Endothelial cell of hepatic sinusoid (primary cell): ENCODE measurements around the gene NAMPT.
"Not testable (repeated sequence)": the region's sequence is repeated elsewhere in the genome, so short reads cannot be mapped to it uniquely, and the experiment has no call there.

Source experiments
- in situ Hi-C: cut with HindIII; loops from 2 replicates; pipeline ENCODE4 v1.10.0; 2017; ENCODE audit warnings: low sequenced_read_pairs

NAMPT gene

DNA sequence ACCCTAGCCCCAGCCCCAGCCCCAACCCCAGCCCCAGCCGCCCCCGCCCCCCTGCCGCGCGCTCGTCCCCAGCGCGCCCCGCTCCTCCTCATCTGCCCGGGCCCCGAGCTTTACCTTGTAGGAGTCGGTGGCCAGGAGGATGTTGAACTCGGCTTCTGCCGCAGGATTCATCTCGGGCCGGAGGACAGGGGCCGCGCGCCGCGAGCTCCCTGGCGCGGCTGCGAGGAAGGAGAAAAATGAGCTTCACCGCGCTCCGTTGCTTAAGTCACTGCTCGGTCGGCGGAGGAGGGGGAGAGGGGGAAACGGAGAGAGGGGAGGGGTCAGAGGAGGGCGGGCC, at the start of gene NAMPT:
NAMPT (minus strand) TSS at position 270 of the 337 bp plus-strand sequence; CDS start at position 171, 99 bp downstream.
- in situ Hi-C loops = no loop called here

DNA sequence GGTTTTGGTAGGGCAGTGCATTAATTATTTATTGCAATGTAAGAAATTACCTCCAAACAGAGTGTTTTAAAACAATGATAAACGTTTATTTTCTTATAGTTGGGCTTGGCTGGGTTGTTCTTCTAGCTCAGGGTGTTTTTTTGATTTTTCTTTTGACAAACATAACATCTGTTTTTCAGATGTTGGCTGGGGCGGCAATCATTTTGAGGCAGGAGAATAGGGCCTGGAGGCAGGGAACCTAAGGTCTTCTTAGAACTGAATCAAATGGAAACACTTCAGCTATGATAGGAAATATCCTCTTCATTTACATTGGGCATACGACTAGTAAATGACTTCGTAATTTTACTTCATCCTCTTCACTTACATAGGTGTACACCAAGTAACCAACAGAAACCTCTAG, 47.4 kb upstream of the NAMPT start:
- in situ Hi-C loops = no loop called here

DNA sequence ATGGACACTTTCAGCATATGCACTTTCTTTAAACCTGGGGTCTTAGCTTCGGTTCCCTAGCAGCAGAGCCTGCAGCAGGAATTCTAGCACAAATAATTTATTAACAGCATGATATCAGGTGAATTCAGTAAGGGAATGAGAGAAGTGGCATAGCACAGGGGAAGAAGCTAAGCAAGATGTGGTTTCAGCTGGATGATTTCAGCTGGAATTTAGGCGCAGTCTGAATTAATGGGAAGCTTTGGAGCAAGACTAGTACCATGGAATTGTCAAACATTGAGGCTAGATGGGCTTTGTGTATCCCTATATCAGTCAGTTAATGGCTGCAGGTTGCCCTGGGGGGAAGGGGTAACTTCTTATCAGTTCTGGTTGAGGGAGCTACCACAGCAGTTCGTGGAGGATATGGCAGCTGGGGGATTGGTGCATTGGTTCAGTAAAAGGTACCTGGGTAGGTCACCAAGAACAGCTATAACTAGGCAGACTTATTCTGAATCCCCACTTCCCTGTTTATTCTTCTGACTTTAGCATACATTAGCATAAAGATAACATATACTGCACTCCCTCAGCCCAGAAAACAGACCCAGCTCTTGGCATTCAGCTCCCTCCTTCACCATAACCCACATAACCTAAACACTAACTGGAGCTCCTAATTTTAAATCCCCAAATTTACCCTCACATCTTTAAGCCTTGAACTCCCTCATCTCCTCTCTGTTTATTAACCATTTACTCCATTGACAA, 46.8 kb upstream of the NAMPT start:
- in situ Hi-C loops = no loop called here

DNA sequence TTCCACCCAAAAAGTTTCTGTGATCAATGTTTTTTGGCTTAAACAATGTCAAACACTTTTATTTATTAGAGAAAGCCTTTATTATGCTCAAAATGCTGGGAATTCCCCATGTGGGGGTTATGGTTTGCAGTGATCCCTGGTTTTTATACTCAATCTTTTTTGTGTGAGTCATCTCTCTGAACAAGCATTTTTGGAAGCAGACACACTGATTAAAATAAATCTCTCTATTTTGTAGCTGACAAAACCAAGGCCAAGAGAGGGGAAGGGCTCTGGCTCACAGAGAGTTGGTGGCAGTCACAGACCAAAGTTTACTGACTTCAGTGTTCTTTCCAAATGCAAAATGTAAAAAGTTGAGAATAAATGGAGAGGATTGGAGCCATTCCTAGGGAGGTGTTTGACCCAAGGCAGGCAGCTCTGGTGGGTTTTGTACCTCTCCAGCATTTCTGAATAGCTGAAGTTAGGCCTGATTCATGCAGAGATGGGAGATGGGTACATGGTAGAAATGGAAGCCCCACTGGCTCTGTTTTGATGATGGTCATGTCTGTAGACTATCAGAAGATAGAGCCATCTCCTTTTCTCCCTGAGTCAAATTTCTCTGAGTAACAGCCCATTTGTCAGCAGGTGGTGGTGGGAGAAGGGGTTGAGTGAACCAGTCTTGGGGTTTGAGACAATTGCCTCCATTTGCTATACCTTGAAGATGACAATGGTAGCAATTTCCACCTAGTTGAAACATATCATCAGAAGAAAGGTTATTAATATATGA, 45.4 kb upstream of the NAMPT start:
- in situ Hi-C loops = no loop called here

DNA sequence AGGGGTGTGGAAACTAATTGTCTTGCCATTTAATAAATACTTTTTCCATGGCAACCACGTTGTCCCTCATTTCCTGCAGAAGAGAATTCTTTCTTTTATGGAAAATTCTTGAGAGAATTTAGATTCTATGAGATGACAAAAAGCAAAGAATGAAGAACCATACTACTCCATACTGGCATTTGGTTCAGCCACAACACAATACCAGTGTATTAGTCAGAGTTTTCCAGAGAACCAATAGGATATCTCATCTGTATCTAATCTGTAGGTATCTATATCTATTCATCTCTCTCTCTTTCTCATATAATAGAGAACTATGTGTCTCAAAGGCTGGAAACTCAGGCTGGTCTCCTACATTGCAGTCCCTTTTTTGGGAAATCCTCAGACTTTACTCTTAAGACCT, 44.6 kb upstream of the NAMPT start:
- in situ Hi-C loops = no loop called here

DNA sequence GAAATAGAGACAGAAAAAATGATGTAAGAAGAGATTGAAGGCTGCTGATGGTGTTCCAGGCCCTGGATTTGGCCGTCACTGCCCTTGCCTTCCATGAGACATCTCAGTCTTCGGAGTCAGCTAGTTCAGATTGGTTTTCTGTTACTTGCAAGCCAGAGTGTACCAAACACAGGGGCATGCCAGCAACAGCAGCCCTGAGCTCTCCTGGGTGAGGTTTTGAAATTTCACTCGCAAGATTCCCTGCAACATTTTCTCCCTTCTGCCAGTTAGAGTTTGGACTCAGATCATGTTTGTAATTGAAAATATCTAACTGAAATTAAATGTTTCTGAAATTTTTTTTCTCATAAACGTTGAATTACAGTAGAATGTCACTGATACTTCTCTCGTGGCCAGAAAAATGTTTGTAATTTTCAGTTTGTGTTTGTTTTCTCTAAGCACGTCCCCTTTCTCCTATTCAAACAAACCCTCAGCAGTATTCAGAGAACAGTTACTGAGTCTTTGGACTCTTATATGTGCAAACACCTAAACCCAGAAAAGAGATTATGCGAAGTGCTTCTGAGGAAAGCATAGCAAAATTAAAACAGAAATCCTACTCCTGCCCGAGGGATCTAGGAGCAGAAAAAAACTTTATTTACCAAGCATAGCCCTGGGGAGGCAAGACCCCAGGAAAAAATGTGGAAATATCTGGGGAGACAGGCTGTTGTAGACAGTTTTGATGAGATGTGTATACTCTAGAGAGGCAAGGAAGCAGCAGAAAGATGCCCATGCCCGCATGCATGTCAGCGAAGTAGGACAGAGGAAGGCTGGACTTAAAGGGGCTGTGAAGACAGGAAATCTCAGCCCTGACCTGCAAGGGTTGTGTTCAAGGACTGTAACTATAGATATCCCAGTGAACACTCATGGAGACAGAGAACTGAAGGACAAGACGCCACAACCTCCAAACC, 43.0 kb upstream of the NAMPT start:
- in situ Hi-C loops = no loop called here

DNA sequence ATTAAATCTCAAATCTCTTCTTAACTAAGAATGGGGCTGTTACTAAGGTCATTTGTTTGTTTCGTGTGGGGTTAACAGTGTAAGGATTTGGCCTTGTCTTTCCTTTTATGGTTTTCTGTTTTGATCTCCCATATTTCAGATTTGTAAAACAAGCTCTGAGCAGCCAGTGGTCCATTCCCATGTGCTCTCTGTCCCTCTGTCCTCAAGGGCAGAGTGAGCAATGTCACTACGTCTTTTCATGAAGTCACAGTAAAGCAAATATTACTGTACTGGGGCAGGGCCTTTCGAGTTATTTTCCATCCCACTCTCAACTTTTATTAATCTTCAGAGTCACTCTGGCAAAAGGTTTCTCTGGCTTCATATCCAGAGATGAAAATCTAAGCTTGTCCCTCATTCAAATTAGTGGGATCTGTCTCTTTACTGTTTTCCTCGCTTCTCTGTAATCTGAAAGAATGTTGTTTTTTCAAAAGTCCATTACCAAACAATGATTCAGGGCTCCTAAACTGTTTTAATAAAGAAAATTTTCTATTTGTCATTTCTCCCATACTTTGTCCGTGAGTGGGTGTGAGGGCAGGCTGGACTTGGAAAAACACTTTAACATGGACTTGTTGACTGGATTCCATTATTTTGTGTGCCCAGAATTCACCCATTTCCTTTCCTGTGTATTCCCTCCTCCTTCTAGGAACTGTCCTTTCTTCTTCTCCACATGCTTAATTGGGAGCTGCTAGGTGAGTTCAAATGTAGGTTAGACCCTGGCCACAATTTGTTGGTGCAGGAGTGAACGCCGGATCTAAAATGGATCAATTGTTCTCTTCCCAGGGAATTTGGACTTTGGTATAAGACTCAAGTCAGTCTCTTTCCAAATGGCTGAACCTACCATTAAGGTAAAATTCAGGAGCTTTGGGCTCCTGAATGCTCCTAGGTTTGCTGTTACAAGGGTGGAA, 42.1 kb upstream of the NAMPT start:
- in situ Hi-C loops = no loop called here

DNA sequence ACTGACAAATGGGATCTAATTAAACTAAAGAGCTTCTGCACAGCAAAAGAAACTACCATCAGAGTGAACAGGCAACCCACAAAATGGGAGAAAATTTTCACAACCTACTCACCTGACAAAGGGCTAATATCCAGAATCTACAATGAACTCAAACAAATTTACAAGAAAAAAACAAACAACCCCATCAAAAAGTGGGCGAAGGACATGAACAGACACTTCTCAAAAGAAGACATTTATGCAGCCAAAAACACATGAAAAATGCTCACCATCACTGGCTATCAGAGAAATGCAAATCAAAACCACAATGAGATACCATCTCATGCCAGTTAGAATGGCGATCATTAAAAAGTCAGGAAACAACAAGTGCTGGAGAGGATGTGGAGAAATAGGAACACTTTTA, 39.7 kb upstream of the NAMPT start:
- in situ Hi-C loops = not testable (repeated sequence)

DNA sequence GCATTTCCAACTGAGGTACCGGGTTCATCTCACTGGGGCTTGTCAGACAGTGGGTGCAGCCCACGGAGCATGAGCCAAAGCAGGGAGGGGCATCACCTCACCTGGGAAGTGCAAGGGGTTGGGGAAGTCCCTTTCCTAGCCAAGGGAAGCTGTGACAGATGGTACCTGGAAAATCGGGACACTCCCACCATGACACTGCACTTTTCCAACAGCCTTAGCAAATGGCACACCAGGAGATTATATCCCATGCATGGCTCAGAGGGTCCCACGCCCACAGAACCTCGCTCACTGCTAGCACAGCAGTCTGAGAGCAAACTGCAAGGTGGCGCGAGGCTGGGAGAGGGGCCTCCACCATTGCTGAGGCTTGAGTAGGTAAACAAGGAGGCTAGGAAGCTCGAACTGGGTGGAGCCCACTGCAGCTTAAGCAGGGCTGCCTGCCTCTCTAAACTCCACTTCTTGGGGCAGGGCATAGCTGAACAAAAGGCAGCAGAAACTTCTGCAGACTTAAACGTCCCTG, 35.5 kb upstream of the NAMPT start:
- in situ Hi-C loops = not testable (repeated sequence)

DNA sequence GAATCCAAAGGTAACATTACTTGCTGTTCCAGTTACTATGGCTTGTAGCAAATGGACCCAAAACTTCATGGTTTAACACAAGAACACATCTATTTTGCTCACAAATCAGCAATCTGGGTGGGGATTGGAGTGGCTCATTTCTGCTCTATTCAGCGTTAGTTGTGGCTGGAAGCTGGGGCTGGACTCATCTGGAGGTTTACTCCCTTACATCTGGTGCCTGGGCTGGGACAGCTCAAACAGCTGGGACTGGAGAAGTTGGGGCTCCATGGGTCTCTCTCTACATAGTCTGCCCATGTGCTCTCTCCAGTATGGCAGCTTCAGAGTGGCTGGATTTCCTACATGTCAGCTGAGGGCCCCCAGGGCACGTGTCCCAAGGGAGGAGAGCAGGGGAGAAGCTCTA, 33.7 kb upstream of the NAMPT start:
- in situ Hi-C loops = no loop called here

DNA sequence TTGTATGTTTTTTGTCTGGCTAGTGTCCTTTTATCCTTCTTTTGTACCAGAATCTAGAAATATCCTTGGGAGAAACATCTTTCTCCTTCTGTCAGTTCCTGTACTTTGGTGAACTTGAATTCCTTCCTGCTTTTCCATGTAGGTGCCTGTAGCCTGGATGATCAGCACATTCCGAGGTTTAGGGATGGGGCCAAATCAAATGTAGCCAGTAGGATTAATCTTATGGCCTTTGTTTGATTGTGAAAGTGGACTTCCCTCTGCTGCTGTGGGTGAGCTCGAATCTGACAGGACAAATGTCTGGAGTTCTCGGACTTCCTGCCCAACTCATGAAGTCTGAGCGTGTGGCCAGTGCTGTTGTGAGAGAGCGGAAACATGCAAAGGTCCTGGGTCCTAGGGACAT, 33.2 kb upstream of the NAMPT start:
- in situ Hi-C loops = no loop called here

DNA sequence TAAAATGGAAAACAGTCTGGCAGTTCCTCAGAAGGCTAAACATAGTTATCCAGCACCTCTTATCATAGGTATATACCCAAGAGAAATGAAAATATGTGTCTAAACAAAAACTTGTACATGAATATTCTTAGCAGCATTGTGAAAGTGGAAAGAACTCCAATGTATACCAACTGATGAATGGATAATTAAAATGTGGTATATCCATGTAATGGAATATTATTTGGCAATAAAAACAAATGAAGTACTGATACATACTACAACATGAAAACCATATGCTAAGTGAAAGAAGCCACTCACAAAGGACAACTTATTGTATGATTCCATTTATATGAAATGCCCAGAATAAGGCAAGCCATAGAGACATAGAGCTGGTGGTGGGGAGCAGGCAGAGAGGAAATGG, 32.2 kb upstream of the NAMPT start:
- in situ Hi-C loops = no loop called here

DNA sequence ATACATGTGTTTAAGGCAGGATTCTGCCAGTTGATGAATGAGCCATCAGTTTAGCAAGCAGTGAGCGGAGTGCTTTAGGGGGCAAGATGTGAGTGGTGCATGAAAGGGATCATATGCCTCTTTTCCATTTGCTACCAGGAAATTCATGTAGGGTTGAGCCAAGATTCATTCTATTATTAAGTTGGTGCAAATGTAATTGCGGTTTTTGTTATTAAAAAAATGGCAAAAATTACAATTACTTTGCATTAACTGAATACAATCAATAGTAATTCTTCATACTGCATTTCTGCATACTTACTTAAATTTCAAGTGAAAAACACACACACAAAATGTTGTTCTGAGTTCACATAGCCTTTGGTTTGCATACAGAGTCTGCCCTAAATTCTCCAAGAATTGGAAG, 30.1 kb upstream of the NAMPT start:
- in situ Hi-C loops = no loop called here

DNA sequence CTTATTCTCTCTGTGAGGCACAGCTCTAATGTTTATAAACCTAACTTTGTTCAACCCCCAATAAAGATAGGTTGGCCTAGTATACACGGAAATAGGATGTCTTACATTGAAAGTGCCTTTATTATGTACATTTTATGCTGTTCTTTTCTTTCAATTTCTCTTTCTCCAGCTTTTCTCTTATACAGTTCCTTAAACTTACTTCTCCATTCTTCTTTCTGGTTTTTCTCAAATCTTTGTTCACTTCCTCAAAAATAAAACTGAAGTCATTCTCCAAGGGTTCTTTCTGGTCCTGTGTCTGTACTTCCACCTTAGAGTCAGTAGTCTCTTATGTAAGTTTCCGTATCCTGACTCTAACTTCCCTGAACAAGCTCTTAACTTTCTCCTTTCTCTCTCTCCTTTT, 29.2 kb upstream of the NAMPT start:
- in situ Hi-C loops = no loop called here

DNA sequence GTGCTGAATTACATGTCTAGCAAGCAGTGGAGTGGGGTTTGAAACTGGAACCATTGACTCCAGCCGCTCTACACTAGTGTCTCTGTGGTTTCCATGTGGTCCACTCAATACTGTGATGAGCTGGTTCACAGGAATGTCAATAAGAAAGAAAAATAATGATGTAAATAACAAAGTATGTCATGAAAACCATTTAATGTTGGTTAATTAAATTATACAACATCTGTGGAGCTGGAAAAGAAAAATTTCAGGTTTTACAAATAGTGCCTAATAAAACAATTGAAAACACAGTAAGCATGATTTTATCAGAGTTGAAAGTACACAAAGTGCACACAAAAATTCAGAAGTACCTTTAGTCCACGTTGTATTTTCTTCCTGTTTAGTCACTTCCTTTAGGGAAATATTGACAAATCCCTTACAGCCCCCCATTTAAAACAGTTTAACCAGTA, 28.7 kb upstream of the NAMPT start:
- in situ Hi-C loops = no loop called here

DNA sequence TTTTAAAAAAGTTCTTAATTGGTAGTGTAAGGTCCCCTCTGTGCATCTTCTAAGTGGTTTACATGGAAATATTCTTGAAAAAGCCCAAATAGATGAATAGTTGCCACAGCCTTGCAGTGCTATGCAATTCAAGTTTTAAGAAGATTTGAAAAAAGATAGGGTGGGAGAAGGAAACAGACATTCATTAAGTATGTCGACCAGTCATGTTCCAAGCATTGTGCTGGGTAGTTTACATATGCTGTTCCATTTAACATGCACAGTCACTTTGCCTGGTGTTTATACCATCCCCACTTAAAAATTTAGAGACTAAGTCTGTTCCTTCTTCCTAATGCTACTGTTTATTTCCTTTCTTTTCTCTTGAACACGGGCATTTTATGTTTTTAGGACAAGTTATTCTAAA, 28.1 kb upstream of the NAMPT start:
- in situ Hi-C loops = no loop called here

DNA sequence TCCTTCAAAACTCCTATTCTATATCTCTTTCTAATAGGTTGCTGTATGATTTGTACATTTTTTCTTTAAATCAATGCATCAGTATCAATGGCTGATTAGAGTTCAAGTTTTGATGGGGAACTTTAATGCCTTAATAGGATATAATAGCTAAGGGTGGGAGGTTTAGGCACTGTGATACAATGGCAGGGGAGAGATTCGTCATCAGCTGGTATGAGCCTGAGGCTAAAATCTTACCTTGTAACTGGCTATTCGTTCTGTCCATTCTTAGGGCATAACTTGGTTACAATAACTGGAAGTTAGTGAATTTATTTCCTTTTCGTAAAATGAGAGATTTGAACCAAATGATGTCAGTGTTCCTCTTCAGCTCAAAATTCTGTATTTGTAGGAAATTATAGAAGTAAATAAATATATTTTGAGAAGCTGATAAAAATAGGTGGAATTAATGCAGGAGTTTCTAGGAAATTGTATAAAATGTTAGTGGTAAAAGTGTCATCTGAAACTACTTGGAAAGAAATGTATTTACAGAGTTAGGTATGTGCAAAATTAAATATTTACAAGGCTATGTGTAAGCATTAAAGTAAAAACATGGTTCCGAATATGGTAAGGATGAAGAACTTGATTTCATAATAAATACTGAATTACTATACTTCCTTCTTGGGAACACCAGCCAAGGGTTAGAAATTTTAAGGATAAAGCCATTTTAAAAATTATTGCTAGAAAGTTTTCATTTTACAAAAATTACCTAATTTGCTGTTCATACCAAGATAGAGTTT, 27.5 kb upstream of the NAMPT start:
- in situ Hi-C loops = no loop called here

DNA sequence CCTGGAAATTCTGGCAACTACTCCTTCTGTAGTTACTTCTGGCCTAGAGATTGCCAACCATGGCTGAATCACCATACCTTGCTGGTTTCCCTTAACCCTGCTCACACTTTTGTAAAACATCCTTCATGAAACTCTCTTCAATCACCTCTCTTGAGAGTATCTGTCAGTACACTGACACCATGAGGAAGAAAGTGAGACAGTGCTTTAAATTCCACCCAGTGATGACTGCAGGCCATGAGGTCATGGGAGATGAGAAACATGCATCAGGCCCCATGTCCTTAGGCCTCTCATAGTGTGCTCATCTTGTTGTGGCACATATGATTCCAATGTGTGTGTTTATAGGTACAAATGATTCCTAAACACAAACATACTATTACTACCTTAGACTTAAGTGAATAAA, 24.6 kb upstream of the NAMPT start:
- in situ Hi-C loops = no loop called here

DNA sequence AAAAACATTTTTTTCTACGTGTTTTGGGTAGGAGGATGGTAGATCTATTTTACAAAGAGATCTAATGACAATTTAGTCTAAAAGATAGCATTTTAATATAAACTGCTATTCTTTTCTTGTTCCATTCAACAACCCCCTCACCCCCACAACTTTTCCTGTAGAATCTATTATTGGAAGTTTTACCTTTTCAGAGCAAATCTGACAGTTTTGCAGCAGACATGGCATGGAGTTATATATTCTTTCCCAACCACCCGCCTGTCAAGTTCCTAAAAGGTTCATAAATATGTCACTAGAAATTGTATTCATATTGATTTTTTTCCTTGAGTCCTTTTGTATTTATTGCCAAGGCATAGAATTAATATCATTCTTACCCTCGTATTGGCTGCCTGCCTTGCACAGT, 21.5 kb upstream of the NAMPT start:
- in situ Hi-C loops = no loop called here
